Endodermal cell (in vitro differentiated cells): Measurements from ENCODE around the gene PCDHGA2. TPM values are rescaled to one million over a fixed set of nuclear protein-coding genes. Genes with fewer than 3 reads are reported as not detected.
"Not testable (repeated sequence)": the region's sequence is repeated elsewhere in the genome, so short reads cannot be mapped to it uniquely, and the experiment has no call there.

Experiments
- DNase-seq: peaks from one replicate; pipeline ENCODE4 v3.0.0-alpha.2; 2017
- H3K27ac ChIP-seq: 2 replicates; pipeline ENCODE4 v1.5.1; 2013; ENCODE audit warnings: mild to moderate bottlenecking, low read depth, low read length, moderate library complexity
- H3K27me3 ChIP-seq: 2 replicates; pipeline ENCODE4 v1.6.1; 2013; ENCODE audit warnings: mild to moderate bottlenecking, low read length, moderate library complexity; ENCODE audit not compliant: insufficient read depth, control insufficient read depth, poor library complexity, severe bottlenecking
- H3K36me3 ChIP-seq: 2 replicates; pipeline ENCODE4 v1.7.0; 2013; ENCODE audit warnings: mild to moderate bottlenecking, low read length, moderate library complexity; ENCODE audit not compliant: control insufficient read depth, insufficient read depth
- H3K4me1 ChIP-seq: one replicate; pipeline ENCODE4 v1.7.0; 2013; ENCODE audit warnings: low read length; ENCODE audit not compliant: control insufficient read depth, insufficient read depth
- H3K4me3 ChIP-seq: 2 replicates; pipeline ENCODE4 v1.5.1; 2013; ENCODE audit warnings: mild to moderate bottlenecking, low read length, moderate library complexity
- H3K9ac ChIP-seq: 2 replicates; pipeline ENCODE4 v1.6.1; 2013; ENCODE audit warnings: mild to moderate bottlenecking, low read length, moderate library complexity; ENCODE audit not compliant: poor library complexity, severe bottlenecking; ENCODE audit errors: extremely low read depth
- H3K9me3 ChIP-seq: 2 replicates; pipeline ENCODE4 v1.6.1; 2013; ENCODE audit warnings: mild to moderate bottlenecking, low read length, moderate library complexity; ENCODE audit not compliant: control insufficient read depth
- H3K27ac Mint-ChIP-seq: 2 replicates; pipeline ENCODE4 v1.8.0; 2020; ENCODE audit warnings: mixed read lengths
- H3K27me3 Mint-ChIP-seq: 2 replicates; pipeline ENCODE4 v1.8.0; 2021; ENCODE audit warnings: mild to moderate bottlenecking, mixed read lengths; ENCODE audit not compliant: insufficient read depth
- H3K36me3 Mint-ChIP-seq: 2 replicates; pipeline ENCODE4 v1.8.0; 2020; ENCODE audit warnings: low read depth, mixed read lengths
- H3K4me1 Mint-ChIP-seq: 2 replicates; pipeline ENCODE4 v1.8.0; 2020; ENCODE audit warnings: mixed read lengths
- H3K4me3 Mint-ChIP-seq: 2 replicates; pipeline ENCODE4 v1.8.0; 2020; ENCODE audit warnings: mild to moderate bottlenecking, moderate library complexity, mixed read lengths
- H3K9me3 Mint-ChIP-seq: 2 replicates; pipeline ENCODE4 v1.8.0; 2020; ENCODE audit warnings: mild to moderate bottlenecking, mixed read lengths
- CTCF ChIP-seq: fragments of 200-600 bp; sonication (generic); conservative IDR thresholded peaks from 2 replicates; pipeline ENCODE4 v1.5.0; 2021; ENCODE audit warnings: antibody characterized with exemption, mild to moderate bottlenecking
- WGBS, 2 experiments: methylation state at CpG; one replicate each; pipeline versions ENCODE4 v1.1.5 to v1.1.7; 2013; ENCODE audit warnings: missing lambda C conversion rate in 2 of 2, mixed read lengths in 1 of 2; ENCODE audit not compliant: insufficient coverage in 1 of 2, insufficient read length in 1 of 2; 5-methylcytosine and 5-hydroxymethylcytosine counted together
- total RNA-seq, 2 donors: library from RNA; stranded (reverse); fragmentation: NEBNext Ultra II Directional in 1 of 2; extraction: Animal tissue kit (Norgen Biotek cat#: 25700) in 1 of 2; gene quantifications; 2 replicates in 1 of 2; 3 replicates in 1 of 2; pipeline ENCODE4 v1.2.1, GENCODE V29; 2021

PCDHGA2 gene
- total RNA-seq, 2 donors from 2014 or later = 0.09 to 2.0 TPM

GRCh38 chr5:141343953-141344463 lies 5.4 kb downstream of the PCDHGA2 start:
- no peak overlapping the region for H3K27ac ChIP-seq
- no peaks in the 10 kb centered on the region for H3K4me1 ChIP-seq
- H3K27ac Mint-ChIP-seq = peak overlapping the region; percentile 94
- peak overlapping the region; percentile 70 for H3K4me3 Mint-ChIP-seq
- no peaks in the 10 kb centered on the region for H3K36me3 ChIP-seq
- no peak for DNase-seq
- H3K27me3 ChIP-seq = no peaks in the 10 kb centered on the region
- peak overlapping the region; percentile 58 for H3K9ac ChIP-seq
- peaks cover 8% of the 10 kb centered on the region for H3K27me3 Mint-ChIP-seq
- H3K36me3 Mint-ChIP-seq = peaks cover 26% of the 10 kb centered on the region
- peak overlapping the region; percentile 77 for H3K4me3 ChIP-seq
- WGBS, 2 experiments = 58 to 84% methylated on average over 31 of the region's 31 CpGs
- no peaks in the 10 kb centered on the region for H3K4me1 Mint-ChIP-seq
- peaks cover 44% of the 10 kb centered on the region for H3K9me3 ChIP-seq
- peaks cover 64% of the 10 kb centered on the region for H3K9me3 Mint-ChIP-seq
- peak; percentile 4 for TF ChIP-seq CTCF

DNA sequence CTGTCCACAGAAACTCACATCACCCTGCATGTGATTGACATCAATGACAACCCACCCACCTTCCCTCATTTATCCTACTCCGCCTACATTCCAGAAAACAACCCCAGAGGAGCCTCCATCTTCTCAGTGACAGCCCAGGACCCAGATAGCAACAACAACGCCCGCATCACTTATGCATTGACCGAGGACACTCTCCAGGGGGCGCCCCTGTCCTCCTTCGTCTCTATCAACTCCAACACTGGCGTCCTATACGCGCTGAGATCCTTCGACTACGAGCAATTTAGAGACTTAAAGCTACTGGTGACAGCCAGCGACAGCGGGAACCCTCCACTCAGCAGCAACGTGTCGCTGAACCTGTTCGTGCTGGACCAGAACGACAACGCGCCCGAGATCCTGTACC lies 6.8 kb downstream of the PCDHGA2 start:
- no peaks in the 10 kb centered on the region for H3K4me1 Mint-ChIP-seq
- 83 to 92% methylated on average over 12 to 20 of the region's 20 CpGs for WGBS, 2 experiments

DNA sequence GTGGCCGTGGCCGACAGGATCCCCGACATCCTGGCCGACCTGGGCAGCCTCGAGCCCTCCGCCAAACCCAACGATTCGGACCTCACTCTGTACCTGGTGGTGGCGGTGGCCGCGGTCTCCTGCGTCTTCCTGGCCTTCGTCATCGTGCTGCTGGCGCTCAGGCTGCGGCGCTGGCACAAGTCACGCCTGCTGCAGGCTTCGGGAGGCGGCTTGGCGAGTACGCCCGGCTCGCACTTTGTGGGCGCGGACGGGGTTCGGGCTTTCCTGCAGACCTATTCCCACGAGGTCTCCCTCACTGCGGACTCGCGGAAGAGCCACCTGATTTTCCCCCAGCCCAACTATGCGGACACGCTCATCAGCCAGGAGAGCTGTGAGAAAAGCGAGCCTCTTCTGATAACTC lies 7.5 kb downstream of the PCDHGA2 start:
- H3K4me1 Mint-ChIP-seq = not testable (repeated sequence)

More for the DNA sequence above, 6.8 kb downstream of the PCDHGA2 start:
- peak overlapping the region; percentile 77 for H3K4me3 ChIP-seq
- H3K27ac ChIP-seq = no peak overlapping the region
- H3K4me1 ChIP-seq = no peaks in the 10 kb centered on the region
- no peak for DNase-seq
- peaks cover 58% of the 10 kb centered on the region for H3K9me3 Mint-ChIP-seq
- H3K4me3 Mint-ChIP-seq = no peak overlapping the region
- peaks cover 29% of the 10 kb centered on the region for H3K36me3 Mint-ChIP-seq
- no peak for TF ChIP-seq CTCF
- H3K27me3 ChIP-seq = no peaks in the 10 kb centered on the region
- H3K27me3 Mint-ChIP-seq = peaks cover 5% of the 10 kb centered on the region
- no peaks in the 10 kb centered on the region for H3K36me3 ChIP-seq
- H3K9me3 ChIP-seq = peaks cover 54% of the 10 kb centered on the region
- H3K27ac Mint-ChIP-seq = no peak overlapping the region
- no peak overlapping the region for H3K9ac ChIP-seq

More for the DNA sequence above, 7.5 kb downstream of the PCDHGA2 start:
- H3K4me3 Mint-ChIP-seq, H3K27ac Mint-ChIP-seq, H3K4me1 ChIP-seq, H3K27me3 Mint-ChIP-seq, H3K27me3 ChIP-seq, H3K27ac ChIP-seq, DNase-seq, H3K9ac ChIP-seq, H3K36me3 ChIP-seq: not testable (repeated sequence)
- peak overlapping the region; percentile 24 for H3K4me3 ChIP-seq
- peaks cover 34% of the 10 kb centered on the region for H3K36me3 Mint-ChIP-seq
- 91 to 100% methylated on average over 8 to 24 of the region's 35 CpGs for WGBS, 2 experiments
- H3K9me3 ChIP-seq = peaks cover 61% of the 10 kb centered on the region
- H3K9me3 Mint-ChIP-seq = peaks cover 60% of the 10 kb centered on the region
